GM12878 (cell line): Measurements from ENCODE around the gene TPGS1. TPM values are rescaled to one million over a fixed set of nuclear protein-coding genes. Genes with fewer than 3 reads are reported as not detected.

Experiments used
- ATAC-seq: fragments of 200-7000 bp; cut with Tn5 transposase; 3 replicates; pipeline ENCODE4 v1.9.1; 2020; ENCODE audit warnings: mild to moderate bottlenecking, moderate library complexity
- BruUV-seq: library from RNA; stranded (reverse); fragments of 400-500 nt; replicated peaks from 2 replicates; lab custom pipeline; 2021; lab: Mats Ljungman, UMichigan
- CTCF ChIA-PET: fragments of 300-600 bp; sonication (Branson Sonifier 250); formaldehyde crosslinking; extraction: SDS; loops from one replicate; lab custom pipeline; 2021; ENCODE audit warnings: inconsistent platforms; lab: Yijun Ruan, JAX
- POLR2A ChIA-PET: fragments of 350-600 bp; formaldehyde crosslinking; extraction: SDS; loops from one replicate; lab custom pipeline; 2021; ENCODE audit warnings: inconsistent platforms; lab: Charles Lee
- RAD21 ChIA-PET: fragments of 300-600 bp; sonication (Branson Sonifier 250); formaldehyde crosslinking; loops from one replicate; lab custom pipeline; 2023; ENCODE audit warnings: antibody characterized with exemption; ENCODE audit not compliant: unreplicated experiment; lab: Charles Lee
- SMC1A ChIA-PET: fragments of 300-600 bp; sonication (Branson Sonifier 250); formaldehyde crosslinking; loops from one replicate; lab custom pipeline; 2023; ENCODE audit not compliant: unreplicated experiment, uncharacterized antibody; lab: Charles Lee
- DNase-seq: peaks from one replicate; pipeline ENCODE4 v3.0.0-alpha.2; 2011; ENCODE audit warnings: low read depth, low spot score
- FAIRE-seq: peaks from 3 replicates; lab custom pipeline; 2011; peaks lifted over from hg19 to GRCh38; lab: Jason Lieb, UNC
- H2AFZ ChIP-seq: 2 replicates; pipeline ENCODE4 v1.6.0; 2011; ENCODE audit warnings: low read depth, low read length, control low read depth; ENCODE audit not compliant: control insufficient read depth
- H3K27ac ChIP-seq: 2 replicates; pipeline ENCODE4 v1.5.1; 2011; ENCODE audit warnings: control low read depth; ENCODE audit not compliant: control insufficient read depth, insufficient read depth
- H3K27me3 ChIP-seq, 2 experiments: replicated peaks in 1 of 2; 2 replicates each; pipeline versions ENCODE4 v1.6.0 to v1.6.1; 2011; ENCODE audit warnings: low read length in 1 of 2; ENCODE audit not compliant: control insufficient read depth in 2 of 2, insufficient read depth in 2 of 2
- H3K36me3 ChIP-seq, 2 experiments: 2 replicates each; pipeline ENCODE4 v1.5.1; 2011; ENCODE audit warnings: low read length in 1 of 2; ENCODE audit not compliant: control insufficient read depth in 2 of 2, insufficient read depth in 2 of 2
- H3K4me1 ChIP-seq: 2 replicates; pipeline ENCODE4 v1.6.1; 2011; ENCODE audit warnings: mild to moderate bottlenecking, low read length, moderate library complexity, mixed read lengths; ENCODE audit not compliant: control insufficient read depth, insufficient read depth
- H3K4me2 ChIP-seq: 2 replicates; pipeline ENCODE4 v1.6.0; 2011; ENCODE audit warnings: control low read depth; ENCODE audit not compliant: control insufficient read depth, insufficient read depth
- H3K4me3 ChIP-seq: fragments of 200-600 bp; sonication (generic); 2 replicates; pipeline ENCODE4 v1.5.1; 2016
- H3K79me2 ChIP-seq: 2 replicates; pipeline ENCODE4 v1.6.0; 2011; ENCODE audit warnings: low read length; ENCODE audit not compliant: control insufficient read depth, insufficient read depth
- H3K9ac ChIP-seq: 2 replicates; pipeline ENCODE4 v1.8.0; 2011; ENCODE audit warnings: low read length, control low read depth, mixed read lengths; ENCODE audit not compliant: control insufficient read depth, insufficient read depth
- H3K9me3 ChIP-seq: replicated peaks from 3 replicates; pipeline ENCODE4 v1.5.1; 2011; ENCODE audit warnings: mild to moderate bottlenecking, low read length; ENCODE audit not compliant: control insufficient read depth, insufficient read depth
- H4K20me1 ChIP-seq: 2 replicates; pipeline ENCODE4 v1.6.0; 2011; ENCODE audit not compliant: control insufficient read depth, insufficient read depth
- NFXL1 ChIP-seq: fragments of 450-650 bp; IDR thresholded peaks from 2 replicates; pipeline ENCODE4 v1.6.1; 2017; ENCODE audit warnings: antibody characterized with exemption, mild to moderate bottlenecking, borderline replicate concordance
- SMAD1 ChIP-seq: fragments of 450-650 bp; IDR thresholded peaks from 2 replicates; pipeline ENCODE4 v1.6.1; 2018; ENCODE audit warnings: mild to moderate bottlenecking, low read depth; ENCODE audit not compliant: partially characterized antibody
- SREBF2 ChIP-seq: IDR thresholded peaks from 2 replicates; pipeline ENCODE4 v1.6.1; 2012; ENCODE audit warnings: mild to moderate bottlenecking, low read length
- WGBS: methylation state at CpG from one replicate; pipeline ENCODE4 v1.1.6; 2016; ENCODE audit warnings: low lambda C conversion rate; ENCODE audit not compliant: insufficient replicate concordance, insufficient coverage; ENCODE audit errors: missing lambda C conversion rate; 5-methylcytosine and 5-hydroxymethylcytosine counted together
- in situ Hi-C: fragments of 300-500 bp; cut with MboI; formaldehyde crosslinking; loops from 9 replicates; pipeline ENCODE4 v1.14.3; 2018; ENCODE audit warnings: mixed read lengths
- intact Hi-C: fragments of 100-400 bp; cut with micrococcal nuclease; formaldehyde crosslinking; loops from one replicate; pipeline ENCODE4 v1.14.2; 2022; ENCODE audit not compliant: unreplicated experiment
- polyA plus RNA-seq, 11 experiments: library from polyadenylated mRNA; depleted of rRNA in 4 of 11; unstranded in 6 of 11; stranded (reverse) in 5 of 11; fragments of >200 nt; fragmentation: Nextera tagmentation in 4 of 11; fragmentation: Illumina TruSeq in 1 of 11; extraction: Ambion mirVana in 4 of 11; extraction: Trizol in 1 of 11; gene quantifications; 1 replicate in 1 of 11; 2 replicates in 10 of 11; pipeline versions ENCODE4 v1.2.1 to v1.2.3, GENCODE V29; 2011 to 2016; ENCODE audit warnings: inconsistent platforms in 2 of 11, missing spikeins in 2 of 11, low read depth in 1 of 11
- total RNA-seq, 4 experiments: library from RNA; depleted of rRNA in 3 of 4; stranded (reverse); fragments of >200 nt in 3 of 4; fragmentation: Illumina TruSeq in 1 of 4; extraction: Trizol in 1 of 4; gene quantifications; 2 replicates each; pipeline versions ENCODE4 v1.2.1 to v1.2.3, GENCODE V29; 2013 to 2021
- TF ChIP-seq, protein P1 (sequence below): IDR thresholded peaks from 2 replicates; pipeline ENCODE4 v1.6.1; 2011; ENCODE audit warnings: mild to moderate bottlenecking, low read depth, low read length, moderate library complexity; ENCODE audit not compliant: insufficient replicate concordance
- TF ChIP-seq, protein P2 (sequence below), 3 experiments: IDR thresholded peaks in 2 of 3; conservative IDR thresholded peaks in 1 of 3; 2 replicates each; pipeline ENCODE4 v1.5.1; 2011; ENCODE audit warnings: low read depth in 3 of 3, low read length in 3 of 3, mild to moderate bottlenecking in 3 of 3, control low read depth in 2 of 3, moderate library complexity in 2 of 3, inconsistent platforms in 1 of 3, mixed read lengths in 1 of 3; ENCODE audit not compliant: control insufficient read depth in 2 of 3, insufficient read depth in 1 of 3; ENCODE audit errors: extremely low read depth in 1 of 3
- TF ChIP-seq, protein P3 (sequence below): fragments of 450-650 bp; IDR thresholded peaks from 2 replicates; pipeline ENCODE4 v1.6.1; 2017; ENCODE audit warnings: mild to moderate bottlenecking, low read depth, inconsistent platforms; ENCODE audit not compliant: poor library complexity, severe bottlenecking

The TPGS1 gene
- total and polyA plus RNA-seq, 10 of the 15 experiments (the other 5 are each of a cell fraction or from before 2014, with no cell fraction given): 0.24 to 24.7 (median 7.7) TPM; not detected in 2

DNA sequence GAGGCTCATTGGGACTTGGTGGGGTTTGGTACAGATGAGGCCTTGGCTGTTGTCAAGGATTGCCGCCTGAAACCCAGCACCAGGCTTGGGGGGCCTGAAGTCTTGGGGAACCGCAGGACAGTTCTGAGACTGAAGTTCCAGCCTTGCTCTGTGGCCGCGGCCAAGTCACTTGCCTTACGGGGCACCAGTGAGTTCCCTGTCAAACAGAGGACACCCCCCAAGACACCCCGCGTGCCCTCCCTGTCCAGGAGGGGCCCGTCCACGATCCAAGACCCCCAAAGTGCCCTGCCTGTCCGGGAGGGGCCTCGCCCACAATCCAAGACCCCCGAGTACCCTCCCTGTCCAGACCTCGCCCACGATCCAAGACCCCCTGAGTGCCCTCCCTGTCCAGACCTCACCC lies 26.8 kb downstream of the TPGS1 start:
- POLR2A ChIA-PET: no interaction called here
- DNase-seq (no peak), FAIRE-seq (no peak), ATAC-seq (no peak)
- in situ Hi-C loops (no loop called here), intact Hi-C loops (loop anchor here (5.0 kb wide), 1 partner anchor 38 kb away; the partner anchor contains the start of gene BSG)
- SMC1A ChIA-PET: no interaction called here
- H3K36me3 ChIP-seq: peaks cover 0 to 5% of the 10 kb centered on the region in 2 experiments; a peak in 3 of 4 replicates
- 84% methylated on average over 14 of the region's 14 CpGs for WGBS
- BruUV-seq: no TSS peak
- peak overlapping the region; percentile 77 for H3K4me2 ChIP-seq
- TF ChIP-seq, protein P1, sequence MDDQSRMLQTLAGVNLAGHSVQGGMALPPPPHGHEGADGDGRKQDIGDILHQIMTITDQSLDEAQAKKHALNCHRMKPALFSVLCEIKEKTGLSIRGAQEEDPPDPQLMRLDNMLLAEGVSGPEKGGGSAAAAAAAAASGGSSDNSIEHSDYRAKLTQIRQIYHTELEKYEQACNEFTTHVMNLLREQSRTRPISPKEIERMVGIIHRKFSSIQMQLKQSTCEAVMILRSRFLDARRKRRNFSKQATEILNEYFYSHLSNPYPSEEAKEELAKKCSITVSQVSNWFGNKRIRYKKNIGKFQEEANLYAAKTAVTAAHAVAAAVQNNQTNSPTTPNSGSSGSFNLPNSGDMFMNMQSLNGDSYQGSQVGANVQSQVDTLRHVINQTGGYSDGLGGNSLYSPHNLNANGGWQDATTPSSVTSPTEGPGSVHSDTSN: no peak
- TF ChIP-seq SREBF2: no peak
- TF ChIP-seq, protein P2, sequence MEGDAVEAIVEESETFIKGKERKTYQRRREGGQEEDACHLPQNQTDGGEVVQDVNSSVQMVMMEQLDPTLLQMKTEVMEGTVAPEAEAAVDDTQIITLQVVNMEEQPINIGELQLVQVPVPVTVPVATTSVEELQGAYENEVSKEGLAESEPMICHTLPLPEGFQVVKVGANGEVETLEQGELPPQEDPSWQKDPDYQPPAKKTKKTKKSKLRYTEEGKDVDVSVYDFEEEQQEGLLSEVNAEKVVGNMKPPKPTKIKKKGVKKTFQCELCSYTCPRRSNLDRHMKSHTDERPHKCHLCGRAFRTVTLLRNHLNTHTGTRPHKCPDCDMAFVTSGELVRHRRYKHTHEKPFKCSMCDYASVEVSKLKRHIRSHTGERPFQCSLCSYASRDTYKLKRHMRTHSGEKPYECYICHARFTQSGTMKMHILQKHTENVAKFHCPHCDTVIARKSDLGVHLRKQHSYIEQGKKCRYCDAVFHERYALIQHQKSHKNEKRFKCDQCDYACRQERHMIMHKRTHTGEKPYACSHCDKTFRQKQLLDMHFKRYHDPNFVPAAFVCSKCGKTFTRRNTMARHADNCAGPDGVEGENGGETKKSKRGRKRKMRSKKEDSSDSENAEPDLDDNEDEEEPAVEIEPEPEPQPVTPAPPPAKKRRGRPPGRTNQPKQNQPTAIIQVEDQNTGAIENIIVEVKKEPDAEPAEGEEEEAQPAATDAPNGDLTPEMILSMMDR (IDR thresholded peaks at IDR 0.05 in 2 of 3, conservative IDR thresholded peaks at IDR 0.05 in 1 of 3; ENCODE audit: control insufficient read depth in 2 of 3, extremely low read depth in 1 of 3, insufficient read depth in 1 of 3, low read depth in 3 of 3, low read length in 3 of 3): 0 out of 6 replicates have a peak, but pooled peaks of 1 of the 3 experiments have one; percentile 8
- TF ChIP-seq SMAD1: no peak
- TF ChIP-seq NFXL1: no peak
- TF ChIP-seq, protein P3, sequence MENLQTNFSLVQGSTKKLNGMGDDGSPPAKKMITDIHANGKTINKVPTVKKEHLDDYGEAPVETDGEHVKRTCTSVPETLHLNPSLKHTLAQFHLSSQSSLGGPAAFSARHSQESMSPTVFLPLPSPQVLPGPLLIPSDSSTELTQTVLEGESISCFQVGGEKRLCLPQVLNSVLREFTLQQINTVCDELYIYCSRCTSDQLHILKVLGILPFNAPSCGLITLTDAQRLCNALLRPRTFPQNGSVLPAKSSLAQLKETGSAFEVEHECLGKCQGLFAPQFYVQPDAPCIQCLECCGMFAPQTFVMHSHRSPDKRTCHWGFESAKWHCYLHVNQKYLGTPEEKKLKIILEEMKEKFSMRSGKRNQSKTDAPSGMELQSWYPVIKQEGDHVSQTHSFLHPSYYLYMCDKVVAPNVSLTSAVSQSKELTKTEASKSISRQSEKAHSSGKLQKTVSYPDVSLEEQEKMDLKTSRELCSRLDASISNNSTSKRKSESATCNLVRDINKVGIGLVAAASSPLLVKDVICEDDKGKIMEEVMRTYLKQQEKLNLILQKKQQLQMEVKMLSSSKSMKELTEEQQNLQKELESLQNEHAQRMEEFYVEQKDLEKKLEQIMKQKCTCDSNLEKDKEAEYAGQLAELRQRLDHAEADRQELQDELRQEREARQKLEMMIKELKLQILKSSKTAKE: no peak
- H3K79me2 ChIP-seq: peaks cover 27% of the 10 kb centered on the region
- CTCF ChIA-PET: interaction anchor here (7.4 kb wide), 1 partner anchor 24 kb away, joined by 42 read pairs; no protein-coding TSS in a partner anchor
- no peaks in the 10 kb centered on the region for H3K9me3 ChIP-seq
- H2AFZ ChIP-seq: no peak overlapping the region
- no peak overlapping the region for H3K9ac ChIP-seq
- no peaks in the 10 kb centered on the region for H4K20me1 ChIP-seq
- peaks cover 8% of the 10 kb centered on the region for H3K4me1 ChIP-seq
- no peak overlapping the region for H3K4me3 ChIP-seq
- H3K27ac ChIP-seq: no peak overlapping the region
- RAD21 ChIA-PET: no interaction called here
- no peaks in the 10 kb centered on the region for H3K27me3 ChIP-seq
